ENCODE results near the gene KCNN3.
"Not testable (repeated sequence)": the region's sequence is repeated elsewhere in the genome, so short reads cannot be mapped to it uniquely, and the experiment has no call there.

DNA sequence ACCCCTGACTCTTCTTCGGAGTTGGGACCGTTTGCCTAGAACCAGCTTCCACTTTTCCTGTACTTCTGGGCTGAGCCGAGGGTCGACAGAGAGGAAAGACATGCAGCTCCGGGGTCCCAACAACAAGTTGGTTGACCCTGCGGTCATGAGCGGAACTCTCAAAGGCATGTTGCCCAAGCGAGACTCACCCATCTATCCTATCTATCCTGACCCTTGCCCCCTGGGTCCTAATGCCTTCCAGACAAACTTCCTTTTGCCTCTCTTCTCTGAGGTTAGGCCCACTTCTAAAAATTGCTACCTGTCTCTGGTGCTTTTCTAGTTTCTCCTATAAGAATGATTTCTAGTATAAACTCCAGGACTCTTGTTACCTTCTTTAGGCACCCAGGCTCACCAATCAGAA, 197.8 kb downstream of the KCNN3 start:
- TF ChIP-seq POLR2A (IDR thresholded peaks at IDR 0.05; ENCODE audit: low read length); GATA1 (IDR thresholded peaks at IDR 0.05; ENCODE audit: low read depth, low read length): not testable (repeated sequence)
